Hematopoietic multipotent progenitor cell treated with erythropoietin and hydrocortisone succinate and interleukin-3 and kit ligand, for 15 days (in vitro differentiated cells): ENCODE data around the gene SOCS7.

ENCODE experiments used
- DNase-seq: peaks from one replicate; pipeline ENCODE4 v3.0.0-alpha.2; 2015; ENCODE audit warnings: low spot score

SOCS7 gene

GRCh38 chr17:38364741-38365140, 13.1 kb downstream of the SOCS7 start:
- no peak for DNase-seq

DNA sequence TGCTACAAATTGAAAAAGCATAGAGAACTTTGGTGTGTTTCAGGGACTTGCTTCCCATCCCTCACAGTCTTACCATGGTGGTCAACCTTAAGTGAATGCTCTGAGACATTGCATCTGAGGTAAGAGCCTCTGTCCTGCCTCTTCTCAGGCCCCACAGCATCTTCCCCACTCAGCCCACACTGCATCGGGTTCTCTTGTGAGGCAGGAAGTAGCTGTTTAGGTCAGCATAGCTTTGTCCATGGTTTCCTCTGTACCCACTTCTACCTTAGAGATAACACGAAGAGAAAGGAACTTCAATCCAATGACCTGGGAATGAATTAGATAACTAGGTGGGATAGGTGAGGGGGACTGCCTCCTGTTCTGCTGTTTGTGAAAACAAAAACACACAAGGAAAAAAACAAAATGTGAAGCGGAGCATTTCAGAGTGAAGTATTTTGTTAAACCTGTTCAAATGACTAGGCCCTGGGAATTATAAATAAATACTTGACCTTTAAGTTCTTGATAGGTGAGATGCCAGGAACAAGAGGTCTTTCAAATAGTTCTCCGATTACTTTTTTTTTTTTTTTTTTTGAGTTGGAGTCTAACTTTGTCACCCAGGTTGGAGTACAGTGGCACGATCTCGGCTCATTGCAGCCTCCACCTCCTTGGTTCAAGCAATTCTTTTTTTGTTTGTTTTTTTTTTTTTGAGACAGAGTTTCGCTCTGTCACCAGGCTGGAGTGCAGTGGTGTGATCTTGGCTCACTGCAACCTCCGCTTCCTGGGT, 17.7 kb downstream of the SOCS7 start:
- DNase-seq, result no peak

GRCh38 chr17:38379448-38379847, 27.8 kb downstream of the SOCS7 start:
- no peak for DNase-seq

DNA sequence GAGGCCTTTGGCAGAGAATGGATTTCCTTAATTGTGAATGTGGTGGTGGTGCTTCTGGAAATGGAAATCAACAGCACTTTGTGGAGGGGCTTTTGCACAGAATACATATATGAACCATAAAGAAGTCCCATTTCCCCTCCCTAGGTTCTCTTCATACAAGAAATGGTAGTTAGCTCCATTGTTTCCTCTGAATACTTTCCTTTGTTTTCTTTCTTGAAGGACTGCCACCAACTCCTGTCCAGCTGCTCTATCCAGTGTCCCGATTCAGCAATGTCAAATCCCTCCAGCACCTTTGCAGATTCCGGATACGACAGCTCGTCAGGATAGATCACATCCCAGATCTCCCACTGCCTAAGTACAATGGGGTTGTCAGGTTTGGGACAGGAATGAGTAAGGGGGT, 43.4 kb downstream of the SOCS7 start:
- no peak for DNase-seq

DNA sequence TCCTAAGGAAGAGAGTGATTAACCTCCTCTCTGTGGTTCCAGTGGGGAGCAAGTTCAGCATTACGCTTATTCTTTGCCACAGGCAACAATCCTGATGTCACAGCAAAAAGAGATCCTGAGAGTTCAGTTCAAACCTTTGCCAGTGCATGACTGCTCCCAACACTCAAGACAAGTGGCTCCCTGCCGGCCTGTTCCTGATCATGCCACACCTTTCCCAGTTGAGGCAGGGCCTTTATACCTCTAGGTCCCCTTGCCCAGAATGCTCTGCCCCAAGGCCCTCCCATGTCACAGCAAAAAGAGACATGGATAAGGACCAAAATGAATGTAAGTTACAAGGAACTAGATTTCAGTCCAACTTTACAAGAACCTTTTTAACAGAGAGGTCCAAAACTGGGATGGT, 45.6 kb downstream of the SOCS7 start:
- no peak for DNase-seq

DNA sequence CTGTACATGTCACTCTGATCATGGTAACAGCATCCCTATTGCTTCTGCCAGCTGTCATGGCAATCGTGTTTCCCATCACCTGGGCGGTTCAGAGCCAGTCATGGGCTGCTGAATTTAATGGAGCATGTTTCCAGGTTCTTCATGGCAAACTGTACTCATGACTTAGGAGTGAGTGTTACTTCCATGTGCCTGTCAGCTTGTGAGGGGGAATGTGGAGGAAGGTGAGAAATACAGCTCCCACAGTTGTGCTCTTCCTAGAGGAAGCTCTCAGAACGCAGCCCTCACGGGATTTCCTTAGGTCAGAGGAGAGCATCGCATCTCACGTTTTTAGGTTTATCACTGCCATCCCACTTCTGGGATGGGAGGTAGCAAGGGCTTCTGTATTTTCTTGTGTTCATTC, 48.6 kb downstream of the SOCS7 start:
- no peak for DNase-seq

DNA sequence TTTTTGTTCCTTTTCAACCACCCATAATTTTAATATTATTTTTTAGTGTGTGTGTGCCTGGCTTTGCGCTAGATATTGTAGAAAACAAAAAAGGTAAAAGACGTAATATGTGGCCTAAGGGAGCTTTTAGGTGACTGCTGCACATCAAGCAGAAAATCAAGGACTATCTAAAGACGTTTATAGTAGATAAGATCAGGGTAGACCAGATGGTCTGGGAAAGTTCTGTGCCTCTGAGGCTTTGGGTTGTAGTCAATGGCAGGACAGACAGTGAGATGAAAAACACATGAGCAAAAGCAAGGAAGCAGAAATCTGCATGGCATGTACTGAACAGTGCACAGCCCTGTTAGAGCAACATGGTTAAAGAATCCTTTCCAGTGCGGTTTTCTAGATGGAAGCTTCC, 49.8 kb downstream of the SOCS7 start:
- no peak for DNase-seq

DNA sequence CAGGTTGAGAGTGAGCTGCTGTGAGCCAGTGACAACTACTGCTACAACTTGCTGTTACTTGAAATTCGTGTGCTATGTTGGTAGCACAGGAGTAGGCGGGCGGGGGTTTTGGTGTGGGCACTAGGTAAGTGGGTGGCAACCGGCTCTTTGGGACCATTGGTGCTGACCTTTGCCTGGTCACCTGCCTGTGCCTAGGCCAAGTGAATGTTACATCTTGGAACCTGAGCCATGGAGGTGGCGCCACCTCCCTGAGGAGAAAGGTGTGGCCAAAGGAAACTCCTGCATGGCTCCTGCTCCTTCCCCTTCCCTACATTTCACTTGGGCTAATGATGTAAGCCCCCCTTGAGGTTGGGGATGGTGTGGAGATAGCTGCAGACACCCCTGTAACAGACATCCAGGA, 51.3 kb downstream of the SOCS7 start:
- DNase-seq, result no peak

- DNase-seq, result no peak
Measured at GRCh38 chr17:38403491-38403890, 51.8 kb downstream of the SOCS7 start.

DNA sequence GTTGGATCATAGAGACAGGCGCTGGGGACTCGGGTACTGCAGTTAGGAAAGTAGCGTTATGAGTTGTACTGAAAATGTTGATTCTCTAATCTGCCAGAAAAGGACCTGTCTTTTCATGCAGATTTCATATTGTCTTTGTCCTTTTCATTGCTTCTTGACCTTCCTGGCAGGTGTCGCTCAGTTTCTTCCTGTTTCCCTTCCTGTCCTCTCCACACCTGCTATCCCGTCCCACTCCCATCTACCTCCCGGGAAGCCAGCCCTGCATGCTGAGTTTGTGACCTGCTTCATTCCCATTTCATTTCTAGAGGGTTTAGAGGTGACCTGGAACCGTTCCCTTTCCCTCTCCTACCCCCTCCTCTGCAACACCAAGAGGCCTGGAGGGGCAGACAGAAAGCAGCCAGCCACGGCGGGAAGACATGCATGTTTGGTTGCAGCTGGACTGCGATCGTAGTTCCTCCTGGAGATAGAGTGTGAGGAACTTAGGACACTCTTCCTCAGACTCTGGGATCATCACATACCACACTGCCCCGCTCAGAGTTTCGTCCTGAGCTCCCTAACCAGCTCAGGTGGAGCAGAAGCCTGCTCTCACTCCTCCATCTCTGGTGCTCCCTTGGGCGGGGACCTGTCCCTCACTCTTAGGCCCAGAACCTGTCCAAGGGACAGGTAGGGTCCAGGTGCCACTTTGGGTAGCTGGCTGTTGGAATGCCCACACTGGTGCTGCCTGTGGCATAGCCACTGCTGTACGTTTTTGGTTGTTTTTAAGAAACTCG, 52.7 kb downstream of the SOCS7 start:
- DNase-seq, result no peak

GRCh38 chr17:38405654-38406053, 54.0 kb downstream of the SOCS7 start:
- DNase-seq, result no peak

DNA sequence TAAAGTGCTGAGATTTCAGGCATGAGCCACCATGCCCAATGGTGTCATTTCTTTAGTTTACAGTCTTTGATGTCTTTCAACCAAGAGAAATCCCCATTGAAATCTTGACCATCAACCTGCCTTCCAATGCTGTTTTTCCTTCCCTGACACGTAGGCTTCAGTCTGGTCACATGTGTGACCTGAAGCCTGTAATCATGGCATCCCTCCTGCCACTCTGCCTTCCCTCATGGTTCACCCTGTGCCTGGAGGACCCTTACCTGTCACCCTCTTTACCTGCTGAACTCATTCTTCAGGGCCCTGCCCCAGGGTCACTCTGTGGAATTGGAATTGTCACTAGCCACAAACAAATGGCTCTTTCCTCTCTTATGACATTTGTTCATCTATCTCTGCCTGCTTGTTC, 58.6 kb downstream of the SOCS7 start:
- no peak for DNase-seq

DNA sequence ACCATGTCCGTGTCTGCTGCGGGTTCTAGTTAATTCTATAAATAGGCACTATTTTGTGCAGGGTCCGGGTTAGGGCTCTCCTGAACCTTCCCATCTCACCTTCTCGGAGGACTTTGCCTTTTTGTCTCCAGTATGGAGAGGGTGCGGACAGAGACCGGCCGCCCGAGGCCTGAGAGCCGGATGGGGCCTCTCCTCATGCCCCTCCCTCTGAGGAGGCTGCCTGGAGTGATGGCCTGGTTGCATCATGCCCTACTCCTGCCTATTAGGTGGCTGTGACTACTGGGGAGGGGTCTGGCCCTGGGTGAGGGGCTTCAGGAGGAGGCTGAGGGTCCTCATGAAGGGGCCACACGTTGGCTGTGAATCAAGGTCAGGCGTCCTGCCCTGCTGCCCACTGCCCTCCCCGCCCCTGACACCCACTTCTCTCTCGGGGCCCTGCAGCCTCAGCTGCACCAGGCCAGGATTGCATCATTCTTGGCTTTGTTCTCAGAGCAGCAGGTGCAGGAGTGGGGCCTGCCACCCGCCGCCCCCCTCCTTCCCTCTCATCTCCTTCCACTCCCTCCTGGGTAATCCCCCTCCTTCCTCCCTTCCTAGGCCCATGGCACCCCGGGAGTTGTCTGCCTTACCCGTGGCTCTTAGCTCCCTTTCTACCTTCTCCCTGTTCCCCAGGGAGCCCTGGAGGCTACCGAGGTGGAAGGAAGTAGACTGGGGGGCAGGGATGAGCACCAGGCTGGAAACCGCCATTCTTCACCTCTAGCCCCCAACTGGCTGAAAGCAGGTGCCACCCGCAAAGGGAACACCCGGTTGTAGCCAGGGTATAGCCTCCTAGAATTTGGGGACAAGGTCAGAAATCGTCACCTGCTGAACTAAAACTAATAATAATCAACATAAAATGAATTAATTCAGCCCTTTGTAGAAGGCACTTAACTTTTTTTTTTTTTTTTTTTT, 63.9 kb downstream of the SOCS7 start:
- no peak for DNase-seq

GRCh38 chr17:38416840-38417209, 65.2 kb downstream of the SOCS7 start:
- DNase-seq, result no peak

GRCh38 chr17:38417210-38417951, 65.7 kb downstream of the SOCS7 start:
- DNase-seq, result no peak

GRCh38 chr17:38418062-38418692, 66.5 kb downstream of the SOCS7 start:
- DNase-seq, result no peak

GRCh38 chr17:38418693-38419507, 67.3 kb downstream of the SOCS7 start:
- no peak for DNase-seq

GRCh38 chr17:38419508-38419981, 67.9 kb downstream of the SOCS7 start:
- DNase-seq, result no peak

- DNase-seq, result no peak
Measured at GRCh38 chr17:38420518-38420917, 68.9 kb downstream of the SOCS7 start.

GRCh38 chr17:38421171-38421841, 69.7 kb downstream of the SOCS7 start:
- no peak for DNase-seq
